GM19238 (cell line): ENCODE results near the gene LCA5.
"Not testable (repeated sequence)": the region's sequence is repeated elsewhere in the genome, so short reads cannot be mapped to it uniquely, and the experiment has no call there.

Experiments
- DNase-seq: peaks from one replicate; pipeline ENCODE4 v3.0.0; 2011; ENCODE audit warnings: low spot score; ENCODE audit not compliant: insufficient read length

LCA5 gene

DNA sequence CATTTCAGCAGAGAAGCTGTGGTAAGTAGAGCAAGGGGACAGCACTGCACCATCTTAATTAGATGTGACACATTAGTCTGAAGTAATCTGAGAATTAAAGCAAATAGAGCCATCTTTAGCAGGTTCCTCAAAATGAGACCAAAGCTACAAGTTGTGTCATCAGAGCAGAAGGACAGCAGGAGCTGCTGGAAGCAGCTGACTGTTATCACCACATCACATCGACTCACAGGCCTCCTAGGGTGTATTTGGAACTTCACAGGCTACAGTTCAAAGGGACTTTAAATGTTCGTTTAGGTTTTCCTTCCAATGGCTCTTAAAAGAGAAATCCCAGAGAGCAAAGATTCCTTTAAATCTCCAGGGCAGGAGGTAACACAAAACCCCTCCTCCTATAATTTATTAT, 69.5 kb downstream of the LCA5 start:
- DNase-seq: no peak

DNA sequence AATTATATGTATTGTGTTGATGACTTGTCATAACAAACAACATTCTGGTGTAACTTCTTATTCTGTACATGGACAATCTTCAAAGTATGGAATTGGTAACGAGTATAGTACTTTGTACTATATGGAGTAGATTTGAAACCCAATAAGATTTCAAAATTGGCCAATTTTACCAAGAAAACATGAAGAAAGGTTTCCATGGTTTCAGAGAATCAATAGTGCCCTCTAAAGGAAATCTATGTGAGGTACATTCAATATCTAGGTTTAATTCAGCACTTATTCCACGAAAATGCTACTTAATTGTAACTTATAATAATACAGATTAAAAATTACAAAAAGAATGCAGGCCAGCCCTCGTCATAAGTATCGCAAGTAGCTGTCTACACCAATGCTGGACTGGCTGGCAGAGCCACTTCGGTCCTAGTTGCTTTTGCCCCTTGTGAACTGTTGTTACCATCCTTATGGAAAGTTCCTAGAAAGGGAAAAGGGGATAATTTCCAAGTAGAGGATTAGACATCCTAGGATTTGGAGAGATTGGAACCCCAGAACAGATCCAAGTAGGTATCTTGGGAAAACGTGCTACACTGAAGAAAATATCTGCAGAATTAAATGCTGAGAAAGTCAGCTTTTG, 70.9 kb downstream of the LCA5 start:
- no peak for DNase-seq

DNA sequence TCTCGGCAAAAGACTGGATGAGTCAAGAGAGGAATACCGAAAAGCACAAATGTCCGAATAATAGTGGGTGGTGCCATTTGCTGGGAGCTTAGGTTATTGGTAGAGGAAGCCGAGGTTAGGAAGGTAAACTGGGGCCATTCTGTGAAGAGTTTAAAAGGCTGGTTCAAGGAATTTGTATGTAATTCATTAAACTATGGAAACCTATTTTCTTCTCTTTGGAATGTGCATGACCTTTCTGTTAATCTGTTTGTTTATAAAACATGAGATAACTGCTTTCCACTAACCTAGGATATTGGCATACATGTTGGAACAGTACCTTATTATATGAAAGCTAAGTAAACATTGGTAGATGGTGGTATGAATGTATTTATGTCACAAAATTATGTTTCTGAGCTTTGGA, 71.8 kb downstream of the LCA5 start:
- no peak for DNase-seq

DNA sequence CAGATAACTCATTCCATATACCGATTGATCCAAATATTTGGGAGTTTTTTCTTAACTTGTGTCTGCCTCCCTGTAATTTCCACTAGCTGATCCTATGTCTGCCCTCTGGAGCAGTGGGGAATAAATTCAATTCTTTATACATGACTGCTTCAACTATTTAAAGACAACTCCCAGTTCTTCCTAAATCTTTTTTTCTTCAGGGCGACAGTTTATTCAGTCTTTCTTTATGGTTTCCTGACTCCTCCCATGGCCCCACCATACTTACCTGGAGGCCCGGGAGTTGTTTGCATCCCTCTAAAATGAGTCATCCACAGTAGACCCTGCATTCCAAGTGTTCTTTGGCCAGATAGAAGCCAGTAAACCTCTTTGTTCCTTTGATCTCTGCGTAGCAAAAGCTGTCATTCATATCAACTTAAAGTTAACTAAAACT, 73.6 kb downstream of the LCA5 start:
- DNase-seq: no peak

DNA sequence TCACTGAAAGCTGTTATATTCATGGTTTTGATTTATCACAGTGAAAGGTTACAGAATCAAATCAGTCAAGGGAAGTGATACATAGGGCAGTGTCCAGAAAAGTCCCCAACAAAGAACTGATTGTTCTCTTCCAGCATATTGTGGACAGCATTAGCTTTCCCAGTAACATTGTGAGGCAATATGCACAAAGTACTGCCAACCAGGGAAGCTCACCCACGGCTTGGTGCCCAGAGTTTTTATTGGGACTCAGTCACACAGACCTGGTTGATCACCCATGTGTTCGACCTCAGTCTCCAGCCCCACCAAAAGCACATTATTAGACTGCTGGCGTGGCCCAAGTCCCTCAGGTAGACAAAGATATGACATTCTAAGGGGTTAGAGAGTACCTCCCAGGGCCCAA, 76.0 kb downstream of the LCA5 start:
- no peak for DNase-seq

GRCh38 chr6:79455446-79455845, 81.8 kb downstream of the LCA5 start:
- DNase-seq: no peak

- DNase-seq: no peak
These were observed 83.6 kb downstream of the LCA5 start for GRCh38 chr6:79453558-79454042.

GRCh38 chr6:79450984-79451383, 86.2 kb downstream of the LCA5 start:
- no peak for DNase-seq

DNA sequence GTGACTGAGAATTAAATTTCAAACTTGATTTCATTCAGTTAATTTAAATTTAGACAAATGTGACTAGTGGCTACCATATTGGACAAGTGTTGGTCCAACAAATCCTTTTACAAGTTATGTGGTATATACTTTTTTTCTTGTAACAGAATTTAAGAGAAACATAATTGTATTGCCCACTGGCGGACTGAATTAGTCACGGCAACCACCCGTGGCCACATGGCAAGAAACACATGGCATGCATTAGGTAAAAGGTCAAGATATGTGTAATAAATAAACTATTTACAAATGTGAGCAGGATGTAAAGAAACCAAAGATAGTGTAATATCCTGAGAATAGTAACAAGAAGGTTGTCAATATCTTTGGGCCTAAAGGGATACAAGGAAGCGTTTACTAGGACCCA, 91.2 kb downstream of the LCA5 start:
- DNase-seq: no peak

GRCh38 chr6:79443876-79444275, 93.4 kb downstream of the LCA5 start:
- DNase-seq: not testable (repeated sequence)

- no peak for DNase-seq
These were observed 96.0 kb downstream of the LCA5 start for GRCh38 chr6:79441192-79441591.

DNA sequence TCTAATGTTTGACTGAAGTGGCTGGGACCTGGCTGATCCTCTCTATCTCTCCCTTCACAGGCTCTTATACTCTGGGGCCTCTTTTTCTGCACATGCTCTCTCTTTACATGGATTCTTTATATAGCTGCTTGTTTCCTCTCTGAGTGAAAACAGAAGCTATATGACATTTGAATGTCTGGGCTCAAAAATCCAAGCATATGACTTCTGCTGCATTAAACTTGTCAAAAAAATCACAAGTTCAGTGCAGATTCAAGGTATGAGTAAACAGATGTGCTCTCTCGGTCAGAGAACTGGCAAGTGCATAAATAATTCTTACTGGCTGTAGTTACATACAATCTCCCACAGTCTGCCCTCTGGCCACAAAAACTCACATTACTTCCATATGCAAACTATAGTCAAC, 96.6 kb downstream of the LCA5 start:
- DNase-seq: no peak

GRCh38 chr6:79438030-79438429, 99.2 kb downstream of the LCA5 start:
- no peak for DNase-seq

DNA sequence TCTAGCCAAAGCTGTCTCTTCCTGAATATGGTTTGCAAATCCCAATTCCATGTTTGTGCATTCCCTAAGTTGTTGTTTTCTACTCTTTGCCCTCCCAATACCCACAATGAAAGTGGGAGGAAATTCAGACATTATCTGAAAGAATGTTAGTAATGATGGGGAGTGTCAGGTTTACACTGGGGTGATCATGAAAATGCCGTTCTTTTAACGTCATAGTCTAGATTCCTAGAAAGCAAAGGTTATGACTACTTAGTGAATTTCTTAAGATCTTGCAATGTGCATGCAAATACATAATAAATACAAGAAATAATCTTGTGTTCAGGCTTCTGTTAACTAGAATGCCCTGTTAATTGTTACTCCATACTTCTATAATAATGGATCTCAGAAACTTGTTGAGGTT, 101.0 kb downstream of the LCA5 start:
- DNase-seq: no peak

- DNase-seq: no peak
These were observed 101.5 kb downstream of the LCA5 start for GRCh38 chr6:79435746-79436145.
